GM21423 (cell line): ENCODE measurements around the gene CRAT.

Experiments used
- ATAC-seq: cut with Tn5 transposase; IDR thresholded peaks from one replicate; pipeline ENCODE4 v1.9.1; 2021; ENCODE audit warnings: mild to moderate bottlenecking, moderate library complexity; ENCODE audit not compliant: unreplicated experiment

Gene CRAT

GRCh38 chr9:129068110-129068509 is 42.5 kb downstream of the CRAT start:
- no peak for ATAC-seq

GRCh38 chr9:129064499-129064908 is 46.1 kb downstream of the CRAT start:
- ATAC-seq, result no peak

GRCh38 chr9:129063061-129063460 is 47.5 kb downstream of the CRAT start:
- ATAC-seq, result no peak

GRCh38 chr9:129060991-129061390 is 49.6 kb downstream of the CRAT start:
- no peak for ATAC-seq

- no peak for ATAC-seq
These were observed 50.5 kb downstream of the CRAT start for GRCh38 chr9:129059796-129060785.

- no peak for ATAC-seq
These were observed 51.4 kb downstream of the CRAT start for GRCh38 chr9:129058965-129059795.

GRCh38 chr9:129054163-129054851 is 56.3 kb downstream of the CRAT start:
- ATAC-seq, result no peak

GRCh38 chr9:129053020-129053419 is 57.6 kb downstream of the CRAT start:
- no peak for ATAC-seq

GRCh38 chr9:129052592-129052991 is 58.0 kb downstream of the CRAT start:
- no peak for ATAC-seq
